NCI-H226 (cell line): ENCODE results near the gene GLRA1.
"Not testable (repeated sequence)": the region's sequence is repeated elsewhere in the genome, so short reads cannot be mapped to it uniquely, and the experiment has no call there.

Source experiments
- DNase-seq: peaks from one replicate; pipeline ENCODE4 v3.0.0-alpha.2; 2015

The GLRA1 gene

GRCh38 chr5:151811593-151812321 is 112.9 kb downstream of the GLRA1 start:
- DNase-seq, result peak; percentile 28

DNA sequence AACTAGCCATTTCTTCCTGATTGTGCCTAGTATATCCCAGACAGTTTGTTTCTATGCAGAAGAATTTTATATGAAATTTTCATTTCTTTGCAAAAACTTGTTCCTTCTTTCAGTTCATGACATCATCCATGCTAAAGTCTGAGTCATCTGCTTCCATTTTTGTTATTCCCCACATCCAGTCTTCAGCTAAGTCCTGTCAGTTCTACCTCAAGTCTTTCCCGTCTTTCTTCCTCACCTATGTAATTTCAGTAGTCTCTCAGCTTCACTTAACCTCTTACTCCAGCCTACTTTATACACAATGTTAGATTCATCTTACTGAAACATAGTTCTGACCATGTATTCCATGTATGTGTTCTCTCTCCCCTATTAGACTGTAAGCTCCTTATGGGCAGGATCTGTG is 113.8 kb downstream of the GLRA1 start:
- no peak for DNase-seq

DNA sequence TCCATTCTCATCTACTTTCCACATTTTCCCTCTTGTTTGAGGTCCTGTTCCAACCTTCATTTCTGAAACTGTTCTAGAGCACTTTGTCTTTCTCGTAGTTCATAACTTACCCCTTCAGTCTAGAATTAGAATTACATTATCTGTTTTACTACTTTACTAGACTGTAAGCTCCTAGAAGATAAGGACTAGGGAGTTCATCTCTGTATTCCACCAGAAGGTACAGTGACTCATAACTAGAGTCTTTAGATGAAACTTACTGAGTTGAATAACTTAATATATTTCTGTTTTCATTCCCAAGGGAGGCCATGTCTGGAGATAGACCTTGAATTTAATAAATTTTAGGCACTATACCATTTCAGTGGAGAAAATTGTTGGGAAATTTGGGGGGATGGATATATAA is 114.2 kb downstream of the GLRA1 start:
- DNase-seq, result peak; percentile 39

DNA sequence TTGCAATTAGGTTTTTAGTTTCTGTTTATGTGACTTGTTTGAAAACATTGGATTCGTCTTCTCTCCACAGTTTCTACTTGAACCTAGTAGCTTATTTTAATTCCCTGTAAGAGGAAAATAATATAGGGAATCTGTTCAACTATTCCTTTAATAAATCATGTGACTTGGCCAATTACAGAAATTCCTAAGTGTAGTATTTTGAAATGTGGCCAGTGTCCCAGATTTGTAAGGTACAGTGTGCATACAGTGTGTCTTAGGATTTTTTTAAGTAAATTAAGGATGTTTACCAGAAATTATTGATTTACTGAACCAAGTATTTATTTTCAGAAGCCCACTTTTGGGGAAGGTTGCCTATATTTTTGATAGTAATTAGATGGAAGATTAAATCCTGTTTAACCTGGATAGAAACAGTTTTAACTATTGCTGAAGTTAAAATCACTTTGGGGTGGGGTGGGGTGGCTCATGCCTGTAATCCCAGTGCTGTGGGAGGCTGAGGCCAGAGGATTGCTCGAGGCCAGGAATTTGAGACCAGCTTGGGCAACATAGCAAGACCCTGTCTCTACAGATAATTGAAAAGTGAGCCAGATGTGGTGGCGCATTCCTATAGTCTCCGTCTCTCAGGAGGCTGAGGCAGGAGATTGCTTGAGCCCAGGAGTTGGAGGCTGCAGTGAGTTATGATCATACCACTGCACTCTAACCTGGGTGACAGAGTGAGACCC is 116.0 kb downstream of the GLRA1 start:
- no peak for DNase-seq

DNA sequence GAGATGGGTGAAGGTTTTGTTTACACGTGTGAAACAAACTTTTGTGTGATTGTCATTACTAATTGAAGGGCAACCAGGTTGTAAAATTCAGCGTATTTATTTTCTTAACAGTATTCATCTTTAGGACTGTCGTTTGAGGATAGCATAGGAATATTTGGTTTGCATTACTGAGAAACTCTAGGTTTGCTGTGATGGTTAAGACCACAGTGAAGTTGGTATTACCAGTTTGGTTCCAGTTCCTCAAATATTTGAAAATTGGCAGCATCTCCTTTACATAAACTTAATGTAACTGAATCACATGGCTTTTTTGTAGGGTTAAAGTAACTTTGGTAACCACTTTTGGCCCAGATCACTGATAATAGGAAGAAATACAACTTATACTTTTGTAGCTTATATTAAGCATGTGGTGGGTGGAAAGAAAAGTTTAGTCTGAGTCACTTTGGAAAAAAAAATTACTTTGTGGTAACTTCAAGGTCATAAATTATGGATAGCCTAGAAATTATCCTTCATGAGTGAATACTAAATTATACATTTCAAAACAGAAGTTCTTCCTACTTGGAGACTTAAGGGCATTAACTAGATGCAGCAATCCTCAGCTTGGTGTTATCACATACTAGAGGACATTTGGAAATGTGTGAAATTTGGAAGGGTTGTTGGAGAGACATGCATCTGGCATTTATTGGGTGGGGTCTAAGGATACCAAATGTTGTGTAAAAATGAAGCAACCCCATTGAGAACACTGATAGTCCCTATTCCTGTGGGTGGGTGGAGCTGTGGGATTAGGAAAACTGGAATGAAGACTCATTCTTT is 119.0 kb downstream of the GLRA1 start:
- DNase-seq, result no peak

- no peak for DNase-seq
These were observed 124.1 kb downstream of the GLRA1 start for GRCh38 chr5:151800532-151800931.

GRCh38 chr5:151799407-151799806 is 125.2 kb downstream of the GLRA1 start:
- peak; percentile 43 for DNase-seq

GRCh38 chr5:151798674-151799073 is 126.0 kb downstream of the GLRA1 start:
- no peak for DNase-seq

DNA sequence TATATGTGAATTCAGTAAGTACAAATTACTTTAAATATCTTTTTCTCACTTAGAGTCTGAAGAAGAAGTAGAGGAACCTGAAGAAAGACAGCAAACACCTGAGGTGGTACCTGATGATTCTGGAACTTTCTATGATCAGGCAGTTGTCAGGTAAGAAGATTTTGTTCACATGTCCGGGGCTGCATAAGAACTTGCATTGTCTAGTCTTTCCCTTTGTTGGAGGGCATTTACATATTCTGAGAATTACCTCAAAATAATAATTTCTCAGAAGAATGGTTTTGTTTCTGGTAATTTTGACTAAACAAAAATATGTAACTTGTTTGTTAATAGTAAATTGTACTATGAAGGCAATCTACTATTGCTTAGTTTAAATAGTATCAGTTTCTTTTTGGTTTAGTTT is 129.2 kb downstream of the GLRA1 start:
- no peak for DNase-seq

DNA sequence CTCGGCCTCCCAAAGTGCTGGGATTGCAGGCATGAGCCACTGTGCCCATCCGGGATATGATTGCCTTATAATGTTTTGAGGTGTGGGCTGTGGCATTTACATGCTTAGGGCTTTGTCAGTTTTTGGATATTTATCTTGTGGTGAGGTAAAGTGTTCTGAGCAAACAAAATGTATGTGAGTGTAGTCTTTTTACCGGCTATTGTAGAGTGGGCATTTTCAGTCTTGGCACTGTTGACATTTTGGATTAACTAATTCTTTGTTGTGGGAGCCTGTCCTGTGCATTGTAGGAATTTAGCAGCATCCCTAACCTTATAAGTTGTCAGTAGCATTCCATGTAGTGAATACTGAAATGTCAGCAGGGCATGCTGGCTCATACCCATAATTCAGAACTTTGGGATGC is 131.3 kb downstream of the GLRA1 start:
- DNase-seq, result no peak

- no peak for DNase-seq
These were observed 136.8 kb downstream of the GLRA1 start for GRCh38 chr5:151787817-151788216.

DNA sequence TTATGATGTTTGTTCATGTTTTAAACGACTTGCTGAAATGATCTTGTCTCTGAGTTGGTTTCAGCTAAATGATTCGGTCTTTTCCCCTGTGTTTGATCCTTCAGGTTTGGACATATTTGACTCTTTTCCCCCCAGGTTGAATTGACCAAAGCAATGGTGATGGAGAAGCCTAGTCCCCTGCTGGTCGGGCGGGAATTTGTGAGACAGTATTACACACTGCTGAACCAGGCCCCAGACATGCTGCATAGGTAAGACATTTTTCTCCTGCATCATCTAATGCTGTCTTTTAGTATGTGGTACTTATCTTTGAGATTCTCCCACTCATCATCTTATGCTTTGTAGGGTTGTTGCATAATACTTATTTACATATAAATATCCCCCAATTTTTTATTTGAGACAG is 138.2 kb downstream of the GLRA1 start:
- DNase-seq, result no peak

DNA sequence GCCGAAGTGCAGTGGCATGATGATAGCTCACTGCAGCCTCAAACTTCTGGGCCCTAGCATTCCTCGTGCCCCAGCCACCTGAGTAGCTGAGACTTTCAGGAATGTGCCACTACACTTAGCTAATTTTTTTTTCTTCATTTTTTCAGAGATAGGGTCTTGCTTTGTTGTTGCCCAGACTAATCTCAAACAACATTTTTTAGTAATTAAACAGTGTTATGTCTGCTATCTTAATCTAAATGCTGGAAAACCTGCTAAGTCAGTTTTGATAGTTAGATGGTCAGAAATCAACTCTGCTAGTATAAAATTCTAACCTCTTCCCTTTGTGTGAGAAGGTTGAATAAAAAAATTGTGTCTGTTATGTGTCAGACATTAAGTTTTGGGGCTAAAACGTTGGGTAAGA is 140.5 kb downstream of the GLRA1 start:
- DNase-seq, result no peak

DNA sequence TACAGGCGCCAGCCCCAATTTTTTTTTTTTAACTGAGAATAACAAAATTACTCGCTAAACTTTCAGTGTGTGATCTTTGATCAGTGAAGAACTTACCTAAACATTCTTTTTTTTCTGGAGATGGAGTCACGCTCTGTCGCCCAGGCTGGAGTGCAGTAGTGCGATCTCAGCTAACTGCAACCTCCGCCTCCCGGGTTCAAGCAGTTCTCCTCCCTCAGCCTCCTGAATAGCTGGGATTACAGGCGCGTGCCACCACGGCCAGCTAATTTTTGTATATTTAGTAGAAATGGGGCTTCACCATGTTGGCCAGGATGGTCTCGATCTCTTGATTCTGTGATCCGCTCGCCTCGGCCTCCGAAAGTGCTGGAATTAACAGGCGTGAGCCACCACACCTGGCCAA is 141.0 kb downstream of the GLRA1 start:
- DNase-seq, result not testable (repeated sequence)

GRCh38 chr5:151781201-151781600 is 143.4 kb downstream of the GLRA1 start:
- DNase-seq, result no peak

- DNase-seq, result no peak
These were observed 144.3 kb downstream of the GLRA1 start for GRCh38 chr5:151780348-151780747.

DNA sequence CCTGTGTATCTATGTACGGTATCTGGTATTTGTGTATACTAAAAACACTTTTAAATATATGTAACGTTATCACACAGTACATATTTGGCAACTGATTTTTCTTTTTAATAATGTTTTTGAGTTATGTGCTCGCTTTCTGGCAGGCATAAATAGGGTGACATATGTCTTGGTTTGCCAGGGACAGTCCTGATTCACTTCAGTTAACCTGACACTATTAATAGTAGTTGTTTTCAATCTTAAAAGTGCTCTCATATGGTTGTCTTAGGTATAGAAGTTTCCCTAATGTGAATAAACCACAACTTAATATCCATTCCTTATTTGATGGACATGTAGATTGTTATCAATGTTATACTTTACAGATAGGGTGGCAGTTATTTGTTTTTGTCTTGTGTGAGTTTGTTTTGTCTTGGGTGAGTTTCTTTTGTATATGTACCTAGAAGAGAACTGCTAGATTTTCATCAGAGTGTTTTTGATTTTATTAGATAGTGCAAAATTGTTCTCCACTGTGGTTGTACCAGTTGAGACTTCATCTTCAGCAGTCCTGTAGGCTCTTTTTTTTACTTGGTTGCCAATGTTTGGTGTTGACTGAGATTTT is 145.0 kb downstream of the GLRA1 start:
- no peak for DNase-seq

- DNase-seq, result no peak
These were observed 149.5 kb downstream of the GLRA1 start for GRCh38 chr5:151775025-151775606.

- peak; percentile 7 for DNase-seq
These were observed 150.7 kb downstream of the GLRA1 start for GRCh38 chr5:151773951-151774350.

- no peak for DNase-seq
These were observed 151.6 kb downstream of the GLRA1 start for GRCh38 chr5:151772846-151773561.
